SK-N-SH (cell line): ENCODE measurements around the gene CCL4.

Experiments
- CHD2 ChIP-seq: fragments of 150-350 bp; IDR thresholded peaks from 2 replicates; pipeline ENCODE4 v1.6.1; 2018; ENCODE audit warnings: low read length; ENCODE audit not compliant: partially characterized antibody
- CTCF ChIP-seq: fragments of 200-600 bp; sonication (generic); IDR thresholded peaks from 2 replicates; pipeline ENCODE4 v1.6.1; 2017; ENCODE audit warnings: antibody characterized with exemption, mild to moderate bottlenecking, moderate library complexity
- ELF1 ChIP-seq: IDR thresholded peaks from 2 replicates; pipeline ENCODE4 v1.4.0; 2012
- RAD21 ChIP-seq: IDR thresholded peaks from 2 replicates; pipeline ENCODE4 v1.6.1; 2012; ENCODE audit warnings: mild to moderate bottlenecking, low read length

- TF ChIP-seq CTCF, result no peak
- no peak for TF ChIP-seq CHD2
- no peak for TF ChIP-seq RAD21
- no peak for TF ChIP-seq ELF1
Observed at GRCh38 chr17:36151891-36152638, 48.4 kb downstream of the CCL4 start.
